Activated T-cell treated with anti-CD3 and anti-CD28 coated beads for 48 hours (primary cell): ENCODE data around the gene KRT28.

Experiments
- DNase-seq: peaks from one replicate; pipeline ENCODE4 v3.0.0-alpha.2; 2020; ENCODE audit warnings: low read depth

KRT28 gene, protein sequence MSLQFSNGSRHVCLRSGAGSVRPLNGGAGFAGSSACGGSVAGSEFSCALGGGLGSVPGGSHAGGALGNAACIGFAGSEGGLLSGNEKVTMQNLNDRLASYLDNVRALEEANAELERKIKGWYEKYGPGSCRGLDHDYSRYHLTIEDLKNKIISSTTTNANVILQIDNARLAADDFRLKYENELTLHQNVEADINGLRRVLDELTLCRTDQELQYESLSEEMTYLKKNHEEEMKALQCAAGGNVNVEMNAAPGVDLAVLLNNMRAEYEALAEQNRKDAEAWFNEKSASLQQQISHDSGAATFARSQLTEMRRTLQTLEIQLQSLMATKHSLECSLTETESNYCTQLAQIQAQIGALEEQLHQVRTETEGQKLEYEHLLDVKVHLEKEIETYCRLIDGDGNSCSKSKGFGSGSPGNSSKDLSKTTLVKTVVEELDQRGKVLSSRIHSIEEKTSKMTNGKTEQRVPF

DNA sequence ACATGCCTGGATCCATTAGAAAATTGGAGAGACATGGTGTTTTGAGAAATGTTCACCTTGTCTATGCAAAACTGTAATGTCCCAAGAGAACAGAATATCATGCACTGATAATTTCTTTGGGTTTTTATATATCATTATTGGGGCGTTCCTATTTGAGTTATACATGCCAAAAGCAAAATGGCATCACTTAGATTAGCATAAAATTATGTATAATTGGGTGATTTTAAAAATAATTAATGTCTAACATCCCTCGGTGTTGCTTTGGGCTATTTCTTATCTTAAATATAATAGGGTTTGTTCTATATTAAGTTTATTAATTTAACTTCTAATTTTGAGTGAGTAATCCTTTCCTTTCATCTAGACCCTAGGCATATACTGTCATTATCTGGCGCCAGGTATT, at the start of gene KRT28:
Gene KRT28 (minus strand): TSS at position 101 of the 400 bp plus-strand sequence. CDS start 66 bp downstream, at position 35.
- no peak for DNase-seq

DNA sequence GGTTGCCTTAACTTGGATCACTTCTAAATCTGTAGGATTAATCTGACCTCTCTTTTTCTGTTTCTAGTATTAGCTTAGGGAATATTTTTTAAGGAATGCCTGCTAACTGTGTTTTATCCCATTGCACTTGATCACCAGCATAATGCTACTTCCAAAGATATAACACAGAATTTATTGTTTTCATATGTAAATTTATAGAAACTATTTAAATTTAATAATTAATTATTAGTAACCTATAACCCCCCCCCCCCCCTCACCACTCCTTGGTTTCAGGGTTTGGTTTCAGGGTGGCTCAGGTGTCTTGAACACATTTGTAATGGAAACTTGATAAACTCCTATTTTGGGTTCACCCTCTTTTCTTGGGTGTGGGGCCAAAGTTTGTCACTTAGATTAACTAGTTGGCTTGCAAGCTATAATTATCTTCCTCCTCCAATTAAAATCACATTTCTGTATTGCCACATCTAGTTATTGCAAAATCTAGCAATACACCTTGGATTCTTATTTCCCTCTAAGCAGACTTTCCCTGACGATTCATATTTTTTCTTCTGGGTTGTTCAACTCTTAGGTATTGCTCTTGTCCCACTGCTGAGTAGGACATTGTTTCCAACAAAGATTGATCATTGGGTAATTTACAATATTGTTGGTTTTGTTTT, 49.0 kb upstream of the KRT28 start:
- no peak for DNase-seq

- no peak for DNase-seq
Measured at GRCh38 chr17:40846515-40847144, 46.9 kb upstream of the KRT28 start.

DNA sequence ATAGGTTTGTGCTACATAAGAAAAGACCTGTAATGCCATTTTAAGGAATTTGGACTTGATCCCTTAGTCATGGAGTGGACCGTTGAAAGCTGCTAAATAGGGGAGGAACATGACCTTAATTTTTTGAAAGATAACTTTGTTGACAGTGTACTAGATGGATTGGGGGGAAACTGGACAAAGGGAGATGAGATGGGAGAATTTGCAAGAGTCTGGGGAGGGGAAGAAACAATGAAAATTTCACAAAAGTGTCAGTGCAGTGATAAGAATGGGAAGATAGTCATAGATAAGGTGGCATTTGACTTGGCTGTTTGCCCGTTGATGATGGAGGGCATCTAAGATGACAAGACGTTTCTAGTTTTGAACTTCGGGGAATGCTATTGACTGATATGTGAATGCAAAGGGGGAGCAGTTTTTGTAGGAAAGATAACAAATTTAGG, 44.9 kb upstream of the KRT28 start:
- DNase-seq, result no peak

- DNase-seq, result no peak
Measured at GRCh38 chr17:40843242-40843641, 43.5 kb upstream of the KRT28 start.

DNA sequence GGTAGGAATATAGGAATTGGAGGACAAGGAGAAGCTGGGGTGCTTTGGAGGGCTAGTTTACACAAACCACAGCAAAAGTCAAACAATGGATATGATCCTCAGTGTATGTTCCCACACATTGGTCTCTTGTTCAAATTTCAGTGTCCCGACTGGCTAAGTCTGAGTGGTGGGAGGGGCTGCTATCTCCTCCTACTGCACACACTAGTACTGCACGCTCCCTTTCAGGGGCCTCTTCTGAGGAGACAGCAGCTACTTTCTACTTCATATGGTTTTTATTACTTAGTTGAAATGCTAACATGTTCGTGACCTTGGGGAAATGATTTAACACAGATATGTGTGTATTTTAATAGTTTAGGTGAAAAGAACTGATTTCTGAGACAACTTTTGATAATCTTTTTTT, 41.5 kb upstream of the KRT28 start:
- no peak for DNase-seq

DNA sequence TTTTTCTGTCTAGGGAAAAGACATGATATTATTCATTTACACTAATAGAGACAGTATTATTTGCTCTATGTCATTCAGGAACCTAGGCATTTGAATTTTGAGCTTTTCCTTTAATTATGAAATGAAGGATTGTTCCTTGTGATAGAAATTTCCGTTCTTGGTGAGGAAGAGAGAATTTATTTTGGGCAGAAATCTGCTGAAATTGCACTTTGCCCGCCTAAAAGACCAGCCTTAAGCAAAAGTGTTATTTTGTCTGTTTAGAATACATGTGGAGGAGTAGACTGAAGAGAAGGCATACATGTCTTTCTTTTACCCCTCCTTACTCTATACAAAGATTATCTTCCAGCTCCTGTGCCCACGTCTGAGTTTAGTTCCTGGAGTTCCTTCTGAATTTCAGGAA, 39.4 kb upstream of the KRT28 start:
- no peak for DNase-seq

DNA sequence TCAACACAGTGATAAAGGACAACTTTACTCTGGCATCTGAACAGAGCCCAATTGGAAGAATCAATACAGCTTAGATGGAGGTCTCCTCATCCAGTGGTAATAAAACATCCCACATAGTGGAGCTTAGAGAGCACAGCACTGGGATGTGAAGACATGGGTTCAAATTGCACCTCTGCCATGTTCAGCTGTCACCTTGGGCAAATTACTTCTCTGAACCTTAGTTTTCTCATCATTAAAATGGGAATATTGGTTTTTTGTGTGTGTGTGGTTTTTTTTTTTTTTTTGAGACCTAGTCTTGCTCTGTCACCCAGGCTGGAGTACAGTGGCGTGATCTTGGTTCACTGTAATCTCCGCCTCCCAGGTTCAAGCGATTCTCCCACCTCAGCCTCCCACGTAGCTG, 36.3 kb upstream of the KRT28 start:
- DNase-seq, result no peak

DNA sequence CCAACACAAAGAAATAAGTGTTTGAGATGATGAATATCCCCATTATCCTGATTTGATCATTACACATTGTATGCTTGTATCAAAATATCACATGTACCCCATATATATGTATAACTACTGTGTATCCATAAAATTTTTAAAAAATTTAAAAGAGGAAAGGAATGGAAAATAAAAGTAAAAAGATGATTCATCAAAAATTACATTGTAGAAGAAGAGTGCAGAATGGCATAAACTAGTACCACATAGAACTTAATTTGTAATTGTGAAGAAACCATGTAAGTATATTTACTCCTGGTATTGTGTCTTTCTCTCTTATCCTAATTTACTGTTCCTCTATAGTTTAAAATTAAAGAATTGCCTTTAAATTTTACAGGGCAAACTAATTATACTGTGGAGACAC, 34.1 kb upstream of the KRT28 start:
- no peak for DNase-seq

- DNase-seq, result no peak
Measured at GRCh38 chr17:40832840-40833239, 33.1 kb upstream of the KRT28 start.

DNA sequence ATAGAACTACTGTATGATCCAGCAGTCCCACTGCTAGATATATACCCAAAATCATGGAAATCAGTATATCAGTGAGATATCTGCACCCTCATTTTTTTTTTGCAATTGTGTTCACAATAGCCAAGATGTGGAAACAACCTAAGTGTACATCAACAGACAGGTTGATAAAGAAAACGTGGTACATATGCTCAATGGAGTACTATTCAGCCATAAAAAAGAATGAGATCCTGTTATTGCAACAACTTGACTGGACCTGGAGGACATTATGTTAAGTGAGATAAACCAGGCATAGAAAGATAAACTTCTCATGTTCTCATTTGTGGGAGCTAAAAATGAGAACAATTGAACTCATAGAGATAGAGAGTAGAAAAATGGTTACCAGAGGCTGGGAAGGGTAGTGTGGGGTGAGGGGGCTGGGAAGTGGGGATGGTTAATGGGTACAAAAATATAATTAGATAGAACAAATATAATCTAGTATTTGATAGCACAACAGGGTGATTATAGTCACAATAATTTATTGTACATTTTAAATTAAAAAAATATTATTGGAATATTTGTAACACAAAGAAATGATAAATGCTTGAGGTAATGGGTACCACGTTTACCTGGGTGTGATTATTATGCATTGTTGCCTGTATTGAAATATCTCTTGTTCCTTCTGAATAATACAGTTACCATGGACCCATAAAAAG, 30.5 kb upstream of the KRT28 start:
- DNase-seq, result no peak

DNA sequence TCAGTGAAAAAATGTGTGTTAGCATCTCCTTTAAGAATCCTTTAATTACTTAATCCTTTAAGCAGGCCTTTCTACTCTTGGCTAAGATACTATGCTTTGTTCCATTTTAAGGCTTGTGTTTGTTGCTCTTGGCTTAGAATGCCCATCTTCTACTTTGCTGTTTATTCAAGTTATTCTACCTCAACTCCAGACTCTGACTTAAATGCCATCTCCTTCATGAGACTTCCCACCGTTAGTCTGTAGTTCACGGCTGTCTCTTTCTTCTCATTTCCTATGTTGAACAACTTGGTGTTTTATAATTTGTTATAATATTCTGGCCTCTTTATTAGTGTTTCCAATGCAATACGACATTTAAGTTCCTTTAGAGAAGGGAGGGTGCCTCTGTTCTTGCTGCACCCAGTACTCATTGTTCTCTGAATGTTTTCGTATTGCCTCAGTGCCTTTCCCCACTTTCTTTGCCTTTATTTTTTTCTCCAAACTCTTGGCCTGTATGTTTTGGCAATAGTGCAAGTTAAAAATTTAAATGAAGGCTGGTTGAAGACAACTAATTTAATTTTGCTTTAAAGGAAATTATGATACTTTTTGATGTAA, 28.8 kb upstream of the KRT28 start:
- DNase-seq, result no peak

- no peak for DNase-seq
Measured at GRCh38 chr17:40827746-40828453, 28.1 kb upstream of the KRT28 start.

DNA sequence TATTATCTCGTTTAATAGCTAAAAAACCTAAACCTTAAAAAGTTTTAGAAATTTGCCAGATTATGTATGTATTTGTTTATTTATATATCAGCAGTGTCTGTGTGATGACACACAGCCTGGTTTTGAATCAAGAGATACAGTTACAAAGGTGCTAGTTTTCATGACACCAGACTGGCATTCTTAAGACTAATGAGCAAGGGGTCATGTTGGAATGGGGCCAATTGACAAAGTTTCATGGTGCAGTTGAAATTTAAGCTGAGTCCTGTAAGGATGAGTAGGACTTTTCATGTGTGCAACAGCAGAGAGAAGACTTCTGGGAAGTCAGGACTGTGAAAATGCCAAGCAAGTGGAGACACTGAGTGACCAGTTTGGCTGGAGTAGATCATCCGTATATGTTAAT, 25.8 kb upstream of the KRT28 start:
- DNase-seq, result no peak

DNA sequence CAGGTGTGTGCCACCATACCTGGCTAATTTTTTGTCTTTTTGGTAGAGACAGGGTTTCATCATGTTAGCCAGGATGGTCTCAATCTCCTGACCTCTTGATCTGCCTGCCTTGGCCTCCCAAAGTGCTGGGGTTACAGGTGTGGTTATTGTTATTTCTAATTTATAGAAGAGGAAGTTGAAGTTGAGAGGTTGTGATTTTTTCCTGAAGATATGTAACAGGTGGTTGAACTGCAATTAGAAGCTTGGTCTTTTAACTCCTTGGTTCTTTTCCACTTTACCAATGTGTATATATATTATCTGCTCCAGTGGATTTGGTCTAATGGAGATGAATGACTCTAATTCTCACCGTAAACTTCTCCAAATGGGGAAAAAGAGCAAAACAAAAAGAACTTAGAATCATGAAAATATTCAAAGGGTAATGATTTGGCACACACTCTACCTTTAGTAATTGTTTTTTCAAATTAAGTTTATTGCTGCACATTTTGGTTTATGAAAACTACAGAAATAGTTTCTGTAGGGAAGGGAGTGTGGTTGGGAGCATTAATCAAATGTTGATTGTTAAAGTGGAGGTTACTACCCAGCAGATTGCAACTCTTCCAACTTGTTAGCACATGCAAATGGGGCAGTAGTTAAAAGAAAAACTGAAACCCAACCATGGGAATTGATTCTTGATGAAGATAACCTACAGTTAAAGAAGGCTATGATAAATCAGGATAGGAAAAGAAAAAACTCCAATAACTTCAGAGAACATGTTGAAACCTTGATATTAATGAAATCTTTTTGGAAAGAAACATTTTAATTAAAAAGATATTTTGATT, 24.5 kb upstream of the KRT28 start:
- no peak for DNase-seq

- no peak for DNase-seq
Measured at GRCh38 chr17:40822132-40822812, 22.5 kb upstream of the KRT28 start, which contains the start of gene KRT10. Gene KRT10, minus strand, starts transcription at chr17:40822614. Its CDS starts 29 bp downstream, at chr17:40822585.

- DNase-seq, result no peak
Measured at GRCh38 chr17:40821536-40821935, 21.8 kb upstream of the KRT28 start.

- no peak for DNase-seq
Measured at GRCh38 chr17:40820228-40820838, 20.6 kb upstream of the KRT28 start.

DNA sequence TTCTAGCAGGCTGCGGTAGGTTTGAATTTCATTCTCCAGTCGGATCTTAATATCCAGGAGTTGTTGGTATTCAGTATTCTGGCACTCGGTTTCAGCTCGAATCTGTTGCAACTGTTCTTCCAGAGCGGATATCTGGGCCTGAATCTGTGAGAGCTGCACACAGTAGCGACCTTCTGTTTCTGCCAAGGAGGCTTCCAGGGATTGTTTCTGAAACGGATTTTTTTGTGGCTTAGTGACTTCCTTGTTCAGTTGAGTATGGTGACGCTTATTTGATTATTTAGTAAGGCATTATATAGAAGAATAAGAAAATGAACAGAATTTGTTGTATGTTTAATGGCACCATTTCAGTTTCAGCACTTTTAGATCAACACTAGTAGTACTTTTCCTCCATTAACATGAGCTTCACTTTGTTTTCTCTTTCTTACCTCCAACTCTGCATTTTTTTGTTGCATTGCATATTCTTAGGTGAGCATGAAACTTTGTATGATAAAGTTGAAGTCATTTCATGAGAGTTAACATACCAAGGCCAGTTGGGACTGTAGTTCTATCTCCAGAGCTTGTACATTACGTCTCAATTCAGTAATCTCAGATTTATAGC, 19.9 kb upstream of the KRT28 start:
- DNase-seq, result no peak
